ENCODE data around the gene RTRAF. TPM values are rescaled to one million over a fixed set of nuclear protein-coding genes. Genes with fewer than 3 reads are reported as not detected.

The RTRAF gene
- total and polyA plus RNA-seq, 4 donors = 21.6 to 119 (median 66.6) TPM

DNA sequence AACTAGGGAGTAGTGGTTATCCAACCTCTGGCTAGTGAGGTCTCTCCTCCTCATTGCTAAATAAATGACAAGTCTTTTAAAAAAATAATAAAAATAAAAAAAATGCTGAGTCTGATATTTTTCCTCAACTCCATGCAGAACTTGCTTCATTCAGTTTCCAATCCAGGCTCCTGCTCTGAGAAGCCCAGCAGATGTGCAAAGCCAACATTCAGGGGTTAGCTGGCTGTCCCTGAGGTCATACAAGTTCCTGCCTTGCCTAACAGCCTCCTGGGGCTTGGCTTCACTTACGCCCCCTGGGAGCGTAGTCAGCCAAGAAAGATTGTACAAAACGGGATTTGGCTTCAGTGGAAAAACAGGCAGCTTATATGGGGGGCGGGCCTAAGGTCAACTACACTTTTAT is 23.3 kb downstream of the RTRAF start:
- Histone ChIP-seq H3K27me3 (ENCODE audit: control insufficient read depth in 4 of 4, insufficient read depth in 4 of 4, low read length in 3 of 4) (no peaks in the 10 kb centered on the region), H3K9ac (ENCODE audit: low read depth in 1 of 2, low read length in 2 of 2) (no peak overlapping the region), H3K36me3 (ENCODE audit: control insufficient read depth in 4 of 4, insufficient read depth in 3 of 4, low read depth in 1 of 4, low read length in 3 of 4) (peaks cover 5 to 27% (median 24%) of the 10 kb centered on the region in 4 donors), H3K4me1 (ENCODE audit: control insufficient read depth in 4 of 4, insufficient read depth in 4 of 4, low read length in 3 of 4) (peaks cover 0 to 5% (median 2%) of the 10 kb centered on the region in 4 donors), H3K9me3 (ENCODE audit: control insufficient read depth in 4 of 4, low read length in 3 of 4) (no peaks in the 10 kb centered on the region), H3K27ac (ENCODE audit: low read depth in 1 of 2, low read length in 2 of 2) (peak overlapping the region in 1 of 2 donors; percentile 6), H3K4me3 (ENCODE audit: low read depth in 1 of 3, low read length in 3 of 3) (no peak overlapping the region)
- WGBS = 33% methylated on average over 4 of the region's 4 CpGs
- DNase-seq (ENCODE audit: low spot score) = no peak
- peak; percentile 66 to 74 for TF ChIP-seq RXRA (IDR thresholded peaks at IDR 0.05)
- TF ChIP-seq MAX (IDR thresholded peaks at IDR 0.05) = no peak
- no peak for TF ChIP-seq HNF4G (IDR thresholded peaks at IDR 0.05)
- TF ChIP-seq SP1 (IDR thresholded peaks at IDR 0.05) = peak; percentile 12
- TF ChIP-seq REST (IDR thresholded peaks at IDR 0.05) = no peak
- TF ChIP-seq FOXA2 (IDR thresholded peaks at IDR 0.05) = no peak
- TF ChIP-seq, protein P1, sequence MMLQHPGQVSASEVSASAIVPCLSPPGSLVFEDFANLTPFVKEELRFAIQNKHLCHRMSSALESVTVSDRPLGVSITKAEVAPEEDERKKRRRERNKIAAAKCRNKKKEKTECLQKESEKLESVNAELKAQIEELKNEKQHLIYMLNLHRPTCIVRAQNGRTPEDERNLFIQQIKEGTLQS (IDR thresholded peaks at IDR 0.05) = no peak
- TF ChIP-seq, protein P2, sequence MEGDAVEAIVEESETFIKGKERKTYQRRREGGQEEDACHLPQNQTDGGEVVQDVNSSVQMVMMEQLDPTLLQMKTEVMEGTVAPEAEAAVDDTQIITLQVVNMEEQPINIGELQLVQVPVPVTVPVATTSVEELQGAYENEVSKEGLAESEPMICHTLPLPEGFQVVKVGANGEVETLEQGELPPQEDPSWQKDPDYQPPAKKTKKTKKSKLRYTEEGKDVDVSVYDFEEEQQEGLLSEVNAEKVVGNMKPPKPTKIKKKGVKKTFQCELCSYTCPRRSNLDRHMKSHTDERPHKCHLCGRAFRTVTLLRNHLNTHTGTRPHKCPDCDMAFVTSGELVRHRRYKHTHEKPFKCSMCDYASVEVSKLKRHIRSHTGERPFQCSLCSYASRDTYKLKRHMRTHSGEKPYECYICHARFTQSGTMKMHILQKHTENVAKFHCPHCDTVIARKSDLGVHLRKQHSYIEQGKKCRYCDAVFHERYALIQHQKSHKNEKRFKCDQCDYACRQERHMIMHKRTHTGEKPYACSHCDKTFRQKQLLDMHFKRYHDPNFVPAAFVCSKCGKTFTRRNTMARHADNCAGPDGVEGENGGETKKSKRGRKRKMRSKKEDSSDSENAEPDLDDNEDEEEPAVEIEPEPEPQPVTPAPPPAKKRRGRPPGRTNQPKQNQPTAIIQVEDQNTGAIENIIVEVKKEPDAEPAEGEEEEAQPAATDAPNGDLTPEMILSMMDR (IDR thresholded peaks at IDR 0.05; ENCODE audit: low read depth, low read length, missing input control) = no peak
- TF ChIP-seq HNF4A (conservative IDR thresholded peaks at IDR 0.05) = no peak
- TF ChIP-seq FOXA1 (IDR thresholded peaks at IDR 0.05) = no peak
- no peak for TF ChIP-seq EGR1 (IDR thresholded peaks at IDR 0.05; ENCODE audit: low read depth in 2 of 2)
- no peak for TF ChIP-seq YY1 (IDR thresholded peaks at IDR 0.05)
- peak; percentile 92 for TF ChIP-seq NR2F2 (IDR thresholded peaks at IDR 0.05)
- TF ChIP-seq JUND (IDR thresholded peaks at IDR 0.05) = no peak
- TF ChIP-seq TAF1 (conservative IDR thresholded peaks at IDR 0.05) = no peak
- TF ChIP-seq, protein P3, sequence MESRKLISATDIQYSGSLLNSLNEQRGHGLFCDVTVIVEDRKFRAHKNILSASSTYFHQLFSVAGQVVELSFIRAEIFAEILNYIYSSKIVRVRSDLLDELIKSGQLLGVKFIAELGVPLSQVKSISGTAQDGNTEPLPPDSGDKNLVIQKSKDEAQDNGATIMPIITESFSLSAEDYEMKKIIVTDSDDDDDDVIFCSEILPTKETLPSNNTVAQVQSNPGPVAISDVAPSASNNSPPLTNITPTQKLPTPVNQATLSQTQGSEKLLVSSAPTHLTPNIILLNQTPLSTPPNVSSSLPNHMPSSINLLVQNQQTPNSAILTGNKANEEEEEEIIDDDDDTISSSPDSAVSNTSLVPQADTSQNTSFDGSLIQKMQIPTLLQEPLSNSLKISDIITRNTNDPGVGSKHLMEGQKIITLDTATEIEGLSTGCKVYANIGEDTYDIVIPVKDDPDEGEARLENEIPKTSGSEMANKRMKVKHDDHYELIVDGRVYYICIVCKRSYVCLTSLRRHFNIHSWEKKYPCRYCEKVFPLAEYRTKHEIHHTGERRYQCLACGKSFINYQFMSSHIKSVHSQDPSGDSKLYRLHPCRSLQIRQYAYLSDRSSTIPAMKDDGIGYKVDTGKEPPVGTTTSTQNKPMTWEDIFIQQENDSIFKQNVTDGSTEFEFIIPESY (IDR thresholded peaks at IDR 0.05) = no peak
- TF ChIP-seq GABPA (IDR thresholded peaks at IDR 0.05 in 1 of 2, conservative IDR thresholded peaks at IDR 0.05 in 1 of 2) = no peak
- peak in 1 of 2 donors; percentile 35 for TF ChIP-seq RAD21 (IDR thresholded peaks at IDR 0.05)
